K562 (cell line): ENCODE data around the gene ANAPC2. TPM values are rescaled to one million over a fixed set of nuclear protein-coding genes. Genes with fewer than 3 reads are reported as not detected.

Experiments used
- ATAC-seq: fragments of 200-7000 bp; cut with Tn5 transposase; 3 replicates; pipeline ENCODE4 v1.9.1; 2020; ENCODE audit warnings: moderate library complexity
- BruUV-seq: library from RNA; stranded (reverse); fragments of 400-500 nt; replicated peaks from 2 replicates; lab custom pipeline; 2021; lab: Mats Ljungman, UMichigan
- CTCF ChIA-PET: fragments of 300-600 bp; formaldehyde crosslinking; extraction: SDS; loops from one replicate; lab custom pipeline; 2021; ENCODE audit warnings: low intra/inter-chr PET ratio; lab: Yijun Ruan, JAX
- POLR2A ChIA-PET: fragments of 300-600, 350-650 bp; sonication (Branson Sonifier 250); formaldehyde crosslinking; extraction: SDS; loops from one replicate; lab custom pipeline; 2021; ENCODE audit warnings: antibody characterized with exemption, inconsistent platforms; lab: Yijun Ruan, JAX
- DNase-seq, 4 experiments: peaks; one replicate each; pipeline versions ENCODE4 v3.0.0 to v3.0.0-alpha.2; 2011 to 2018; ENCODE audit warnings: low spot score in 3 of 4, mixed read lengths in 3 of 4; ENCODE audit errors: extremely low read depth in 1 of 4
- FAIRE-seq: peaks from 2 replicates; lab custom pipeline; 2011; peaks lifted over from hg19 to GRCh38; lab: Jason Lieb, UNC
- H2AFZ ChIP-seq: 2 replicates; pipeline ENCODE4 v1.6.0; 2011; ENCODE audit warnings: low read depth, low read length, control low read depth, inconsistent platforms
- H3K27ac ChIP-seq: fragments of 200-600 bp; 3 replicates; pipeline ENCODE4 v1.8.0; 2011; ENCODE audit warnings: low read depth, mild to moderate bottlenecking, control low read depth, inconsistent platforms, low read length, moderate library complexity, mixed read lengths; ENCODE audit errors: extremely low read depth
- H3K27me3 ChIP-seq, 2 experiments: fragments of 300-600 bp in 1 of 2; 2 replicates in 1 of 2; 3 replicates in 1 of 2; pipeline versions ENCODE4 v1.6.0 to v1.8.0; 2011; ENCODE audit warnings: inconsistent platforms in 2 of 2, low read length in 2 of 2, mild to moderate bottlenecking in 1 of 2, mixed read lengths in 1 of 2, moderate library complexity in 1 of 2; ENCODE audit not compliant: control insufficient read depth in 2 of 2, insufficient read depth in 2 of 2
- H3K36me3 ChIP-seq: fragments of 300-600 bp; 3 replicates; pipeline ENCODE4 v1.8.0; 2011; ENCODE audit warnings: mild to moderate bottlenecking, low read length, inconsistent platforms; ENCODE audit not compliant: control insufficient read depth, insufficient read depth
- H3K4me1 ChIP-seq, 2 experiments: fragments of 200-600 bp in 1 of 2; replicated peaks in 1 of 2; 2 replicates in 1 of 2; 3 replicates in 1 of 2; pipeline versions ENCODE4 v1.5.1 to v1.8.0; 2011; ENCODE audit warnings: inconsistent platforms in 2 of 2, low read length in 2 of 2, mild to moderate bottlenecking in 1 of 2, mixed read lengths in 1 of 2, moderate library complexity in 1 of 2; ENCODE audit not compliant: control insufficient read depth in 2 of 2, insufficient read depth in 2 of 2
- H3K4me2 ChIP-seq: 2 replicates; pipeline ENCODE4 v1.6.1; 2011; ENCODE audit warnings: low read length, control low read depth, inconsistent platforms, mixed read lengths; ENCODE audit not compliant: insufficient read depth
- H3K4me3 ChIP-seq: fragments of 200-600 bp; sonication (generic), shearing (Covaris generic); 2 replicates; pipeline ENCODE4 v1.5.1; 2016; ENCODE audit warnings: control low read depth, inconsistent platforms
- H3K79me2 ChIP-seq: fragments of 200-600 bp; 3 replicates; pipeline ENCODE4 v1.8.0; 2011; ENCODE audit warnings: low read length, inconsistent platforms; ENCODE audit not compliant: control insufficient read depth, insufficient read depth
- H3K9ac ChIP-seq, 2 experiments: 2 replicates each; pipeline versions ENCODE4 v1.6.0 to v1.6.1; 2011; ENCODE audit warnings: low read depth in 2 of 2, low read length in 2 of 2, control low read depth in 1 of 2, inconsistent platforms in 1 of 2, mild to moderate bottlenecking in 1 of 2, mixed read lengths in 1 of 2; ENCODE audit not compliant: insufficient read depth in 1 of 2
- H3K9me1 ChIP-seq: one replicate; pipeline ENCODE4 v1.6.0; 2011; ENCODE audit warnings: inconsistent platforms, mild to moderate bottlenecking, low read length, moderate library complexity; ENCODE audit not compliant: control insufficient read depth, insufficient read depth
- H3K9me3 ChIP-seq: replicated peaks from 2 replicates; pipeline ENCODE4 v1.5.1; 2011; ENCODE audit warnings: low read depth, low read length, inconsistent platforms; ENCODE audit not compliant: control insufficient read depth, insufficient read depth
- H4K20me1 ChIP-seq: replicated peaks from 2 replicates; pipeline ENCODE4 v1.6.1; 2011; ENCODE audit warnings: low read length, inconsistent platforms, mixed read lengths; ENCODE audit not compliant: control insufficient read depth, insufficient read depth
- CHCHD3 ChIP-seq: fragments of 250-450 bp; sonication (Bioruptor Pico); IDR thresholded peaks from 2 replicates; pipeline ENCODE4 v2.1.2; 2022; ENCODE audit warnings: mild to moderate bottlenecking
- E2F3 ChIP-seq: fragments of 250-450 bp; sonication (Bioruptor Pico); IDR thresholded peaks from 2 replicates; pipeline ENCODE4 v1.4.0; 2020; ENCODE audit warnings: mild to moderate bottlenecking
- ESRRA ChIP-seq: fragments of 450-650 bp; IDR thresholded peaks from 2 replicates; pipeline ENCODE4 v1.6.1; 2014; ENCODE audit warnings: low read depth, mild to moderate bottlenecking, moderate library complexity, borderline replicate concordance
- EWSR1 ChIP-seq: fragments of 450-650 bp; IDR thresholded peaks from 2 replicates; pipeline ENCODE4 v1.6.1; 2018; ENCODE audit warnings: borderline replicate concordance, mild to moderate bottlenecking, low read depth, moderate library complexity; ENCODE audit not compliant: partially characterized antibody
- HDAC3 ChIP-seq: fragments of 450-650 bp; IDR thresholded peaks from 2 replicates; pipeline ENCODE4 v1.6.1; 2018; ENCODE audit warnings: borderline replicate concordance, mild to moderate bottlenecking, moderate library complexity; ENCODE audit not compliant: partially characterized antibody
- HIVEP1 ChIP-seq: fragments of 250-450 bp; sonication (Bioruptor Pico); IDR thresholded peaks from 2 replicates; pipeline ENCODE4 v1.4.0; 2020; ENCODE audit warnings: mild to moderate bottlenecking
- HNRNPL ChIP-seq: fragments of 200-400 bp; formaldehyde crosslinking; IDR thresholded peaks from 2 replicates; pipeline ENCODE4 v1.6.1; 2017; ENCODE audit warnings: low read depth, mild to moderate bottlenecking, low read length
- KAT8 ChIP-seq: fragments of 450-650 bp; IDR thresholded peaks from 2 replicates; pipeline ENCODE4 v1.6.1; 2016; ENCODE audit warnings: low read depth, mild to moderate bottlenecking
- PHF8 ChIP-seq: fragments of 200-600 bp; sonication (generic); IDR thresholded peaks from 2 replicates; pipeline ENCODE4 v1.6.1; 2012; ENCODE audit warnings: mixed run types, mild to moderate bottlenecking, inconsistent platforms, low read length, moderate library complexity, borderline replicate concordance
- POLR2G ChIP-seq: fragments of 200-400 bp; formaldehyde crosslinking; IDR thresholded peaks from 2 replicates; pipeline ENCODE4 v1.6.1; 2017; ENCODE audit warnings: low read depth, mild to moderate bottlenecking, antibody characterized with exemption, low read length, moderate library complexity
- SMARCA4 ChIP-seq: fragments of 450-650 bp; IDR thresholded peaks from 2 replicates; pipeline ENCODE4 v1.6.1; 2016
- SP1 ChIP-seq: sonication (generic); formaldehyde crosslinking; IDR thresholded peaks from 2 replicates; pipeline ENCODE4 v1.8.1; 2022; ENCODE audit warnings: mild to moderate bottlenecking, missing genetic modification reagents
- THRAP3 ChIP-seq: fragments of 450-650 bp; IDR thresholded peaks from 2 replicates; pipeline ENCODE4 v1.6.1; 2016; ENCODE audit warnings: mild to moderate bottlenecking, inconsistent platforms, borderline replicate concordance
- ZBTB1 ChIP-seq: sonication (generic); formaldehyde crosslinking; IDR thresholded peaks from 2 replicates; pipeline ENCODE4 v1.8.1; 2023; ENCODE audit warnings: missing genetic modification reagents, low read depth, mild to moderate bottlenecking, borderline replicate concordance
- ZFP36 ChIP-seq: fragments of 150-350 bp; IDR thresholded peaks from 2 replicates; pipeline ENCODE4 v1.6.1; 2018; ENCODE audit warnings: low read length, low read depth; ENCODE audit not compliant: partially characterized antibody
- ZFX ChIP-seq: sonication (generic); formaldehyde crosslinking; IDR thresholded peaks from 2 replicates; pipeline ENCODE4 v1.8.0; 2022; ENCODE audit warnings: mild to moderate bottlenecking, missing genetic modification reagents, moderate library complexity
- ZKSCAN3 ChIP-seq: fragments of 250-450 bp; sonication (Bioruptor Pico); IDR thresholded peaks from 2 replicates; pipeline ENCODE4 v1.4.0; 2020
- ZNF696 ChIP-seq: fragments of 250-450 bp; sonication (Bioruptor Pico); conservative IDR thresholded peaks from 2 replicates; pipeline ENCODE4 v1.4.0; 2020; ENCODE audit warnings: mild to moderate bottlenecking, moderate library complexity
- WGBS: fragments of 100-300 bp; shearing (Covaris generic); methylation state at CpG from one replicate; pipeline ENCODE4 v1.1.6; 2016; ENCODE audit warnings: low coverage, mixed read lengths; ENCODE audit not compliant: insufficient coverage; ENCODE audit errors: missing lambda C conversion rate; 5-methylcytosine and 5-hydroxymethylcytosine counted together
- in situ Hi-C: fragments of 300-500 bp; cut with MboI; formaldehyde crosslinking; loops from 4 replicates; pipeline ENCODE4 v1.15.0; 2018; ENCODE audit warnings: inconsistent platforms, mixed read lengths
- intact Hi-C: fragments of 100-400 bp; cut with micrococcal nuclease; formaldehyde crosslinking; loops from 2 replicates; pipeline ENCODE4 v1.14.2; 2022
- polyA plus RNA-seq, 8 experiments: library from polyadenylated mRNA; depleted of rRNA in 4 of 8; stranded (reverse) in 5 of 8; unstranded in 3 of 8; fragments of >200 nt; fragmentation: Nextera tagmentation in 2 of 8; fragmentation: Illumina TruSeq in 1 of 8; extraction: Ambion mirVana in 2 of 8; extraction: Trizol in 1 of 8; gene quantifications; 2 replicates each; pipeline versions ENCODE4 v1.2.1 to v1.2.3, GENCODE V29; 2011 to 2014; ENCODE audit warnings: inconsistent platforms in 1 of 8, missing spikeins in 1 of 8
- total RNA-seq, 7 experiments: library from RNA; depleted of rRNA in 6 of 7; stranded (reverse); fragments of >200 nt in 6 of 7; fragmentation: Illumina TruSeq in 2 of 7; extraction: Trizol in 2 of 7; gene quantifications; 2 replicates each; pipeline versions ENCODE4 v1.2.1 to v1.2.3, GENCODE V29; 2011 to 2021; ENCODE audit warnings: low replicate concordance in 1 of 7
- TF ChIP-seq, protein P1 (sequence below): fragments of 200-800 bp; sonication (Bioruptor generic); IDR thresholded peaks from 2 replicates; pipeline ENCODE4 v1.6.1; 2017; ENCODE audit warnings: missing genetic modification characterization, missing compliant biosample characterization
- TF ChIP-seq, protein P2 (sequence below): fragments of 450-650 bp; IDR thresholded peaks from 2 replicates; pipeline ENCODE4 v1.6.1; 2017; ENCODE audit warnings: antibody characterized with exemption

ANAPC2 gene
- total and polyA plus RNA-seq, 9 of the 15 experiments (the other 6 are each of a cell fraction or from before 2014, with no cell fraction given) = 0.11 to 56.5 (median 17.1) TPM; not detected in 1

DNA sequence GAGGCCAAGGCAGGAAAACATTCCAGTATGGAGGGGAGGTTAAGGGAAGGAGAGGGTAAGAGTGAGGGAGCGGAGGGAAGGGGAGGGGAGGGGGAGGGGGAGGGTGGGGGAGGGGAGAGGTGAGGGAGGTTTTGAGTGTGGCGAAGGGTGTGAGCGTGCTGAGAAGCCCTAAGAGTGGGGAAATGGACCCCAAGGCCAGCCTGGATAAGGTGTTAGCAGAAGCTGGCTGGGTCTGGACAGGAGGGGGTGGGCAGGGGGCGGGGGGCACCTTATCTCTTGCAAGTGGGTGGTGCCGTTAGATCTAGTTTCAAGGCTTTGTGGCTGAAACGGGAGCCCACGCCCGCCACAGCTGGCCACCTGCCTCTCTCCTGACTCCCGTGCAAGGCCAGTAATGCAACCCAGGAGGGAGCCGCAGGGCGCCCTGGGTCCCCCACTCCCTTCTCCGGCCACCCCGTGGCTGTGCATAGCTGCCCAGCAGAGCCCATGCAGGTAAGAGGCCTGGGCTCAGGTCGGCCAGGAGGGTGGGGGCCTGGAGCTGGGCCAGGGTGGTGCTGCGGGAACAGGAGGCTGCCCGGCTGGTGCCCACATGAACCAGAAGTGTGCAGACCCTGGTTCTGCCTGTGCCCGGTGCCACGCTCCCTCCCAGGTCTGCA is 39.6 kb upstream of the ANAPC2 start:
- no peaks in the 10 kb centered on the region for H3K36me3 ChIP-seq
- H4K20me1 ChIP-seq = no peaks in the 10 kb centered on the region
- H3K79me2 ChIP-seq = no peaks in the 10 kb centered on the region
- no peak overlapping the region for H2AFZ ChIP-seq
- FAIRE-seq (no peak), ATAC-seq (no peak), DNase-seq (peak in 2 of 4 experiments; percentile 12 to 46)
- no TSS peak for BruUV-seq
- H3K27me3 ChIP-seq = no peaks in the 10 kb centered on the region
- no peaks in the 10 kb centered on the region for H3K9me1 ChIP-seq
- H3K4me3 ChIP-seq = no peak overlapping the region
- ChIA-PET CTCF (interaction anchor here (0.9 to 2.6 kb wide), 3 partner anchors 39 to 179 kb away, joined by 4 to 19 read pairs (median 5); partner anchors contain the start of genes ANAPC2 and SSNA1), POLR2A (interaction anchor here (0.6 to 1.9 kb wide), 5 partner anchors 13 to 207 kb away, joined by 3 to 6 read pairs (median 3); partner anchors contain the start of genes ANAPC2, MAN1B1 and SSNA1)
- WGBS = 22% methylated on average over 10 of the region's 18 CpGs
- peaks cover 15 to 97% of the 10 kb centered on the region in 2 experiments for H3K4me1 ChIP-seq
- H3K4me2 ChIP-seq = peak overlapping the region; percentile 50; the same call in 1 of the 2 replicates
- H3K9ac ChIP-seq = peak overlapping the region in 1 of 2 experiments; percentile 74; a peak in 2 of 4 replicates
- no peaks in the 10 kb centered on the region for H3K9me3 ChIP-seq
- in situ Hi-C loops (loop anchor here (5.0 to 25.0 kb wide), 3 partner anchors 41 to 441 kb away; partner anchors contain the start of genes ANAPC2, CCDC183, SSNA1 and TMEM141), intact Hi-C loops (loop anchor here (1.0 to 2.0 kb wide), 3 partner anchors 40 to 177 kb away; partner anchors contain the start of genes ANAPC2 and SSNA1)
- H3K27ac ChIP-seq = no peak overlapping the region
- no peak for TF ChIP-seq ZBTB1 (CRISPR knock-in tag)
- no peak for TF ChIP-seq E2F3 (CRISPR knock-in tag)
- peak; percentile 61; the same call in 1 of the 2 replicates for TF ChIP-seq HNRNPL
- peak; percentile 17; the same call in 1 of the 2 replicates for TF ChIP-seq ZFX
- TF ChIP-seq, protein P1, sequence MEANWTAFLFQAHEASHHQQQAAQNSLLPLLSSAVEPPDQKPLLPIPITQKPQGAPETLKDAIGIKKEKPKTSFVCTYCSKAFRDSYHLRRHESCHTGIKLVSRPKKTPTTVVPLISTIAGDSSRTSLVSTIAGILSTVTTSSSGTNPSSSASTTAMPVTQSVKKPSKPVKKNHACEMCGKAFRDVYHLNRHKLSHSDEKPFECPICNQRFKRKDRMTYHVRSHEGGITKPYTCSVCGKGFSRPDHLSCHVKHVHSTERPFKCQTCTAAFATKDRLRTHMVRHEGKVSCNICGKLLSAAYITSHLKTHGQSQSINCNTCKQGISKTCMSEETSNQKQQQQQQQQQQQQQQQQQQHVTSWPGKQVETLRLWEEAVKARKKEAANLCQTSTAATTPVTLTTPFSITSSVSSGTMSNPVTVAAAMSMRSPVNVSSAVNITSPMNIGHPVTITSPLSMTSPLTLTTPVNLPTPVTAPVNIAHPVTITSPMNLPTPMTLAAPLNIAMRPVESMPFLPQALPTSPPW (CRISPR knock-in tag) = 0 out of 2 replicates have a peak, but pooled peaks have one; percentile 32
- no peak for TF ChIP-seq HDAC3
- no peak for TF ChIP-seq ZKSCAN3 (CRISPR knock-in tag)
- no peak for TF ChIP-seq PHF8
- no peak for TF ChIP-seq EWSR1
- TF ChIP-seq POLR2G = no peak
- TF ChIP-seq SMARCA4 = no peak
- TF ChIP-seq KAT8 = no peak
- TF ChIP-seq, protein P2, sequence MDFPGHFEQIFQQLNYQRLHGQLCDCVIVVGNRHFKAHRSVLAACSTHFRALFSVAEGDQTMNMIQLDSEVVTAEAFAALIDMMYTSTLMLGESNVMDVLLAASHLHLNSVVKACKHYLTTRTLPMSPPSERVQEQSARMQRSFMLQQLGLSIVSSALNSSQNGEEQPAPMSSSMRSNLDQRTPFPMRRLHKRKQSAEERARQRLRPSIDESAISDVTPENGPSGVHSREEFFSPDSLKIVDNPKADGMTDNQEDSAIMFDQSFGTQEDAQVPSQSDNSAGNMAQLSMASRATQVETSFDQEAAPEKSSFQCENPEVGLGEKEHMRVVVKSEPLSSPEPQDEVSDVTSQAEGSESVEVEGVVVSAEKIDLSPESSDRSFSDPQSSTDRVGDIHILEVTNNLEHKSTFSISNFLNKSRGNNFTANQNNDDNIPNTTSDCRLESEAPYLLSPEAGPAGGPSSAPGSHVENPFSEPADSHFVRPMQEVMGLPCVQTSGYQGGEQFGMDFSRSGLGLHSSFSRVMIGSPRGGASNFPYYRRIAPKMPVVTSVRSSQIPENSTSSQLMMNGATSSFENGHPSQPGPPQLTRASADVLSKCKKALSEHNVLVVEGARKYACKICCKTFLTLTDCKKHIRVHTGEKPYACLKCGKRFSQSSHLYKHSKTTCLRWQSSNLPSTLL = no peak
- TF ChIP-seq CHCHD3 (CRISPR knock-in tag) = no peak
- no peak for TF ChIP-seq HIVEP1 (CRISPR knock-in tag)
- no peak for TF ChIP-seq THRAP3
- TF ChIP-seq SP1 (CRISPR knock-in tag) = 0 out of 2 replicates have a peak, but pooled peaks have one; percentile 1
- 0 out of 2 replicates have a peak, but pooled peaks have one; percentile 1 for TF ChIP-seq ESRRA
- TF ChIP-seq ZFP36 = no peak
- TF ChIP-seq ZNF696 (CRISPR knock-in tag) = no peak
